Erythroblast (primary cell): Measurements from ENCODE around the gene PRR33.

Source experiments
- DNase-seq, 2 experiments: peaks; one replicate each; lab custom pipeline; 2025; lab: John Stamatoyannopoulos, UW
- GATA1 ChIP-seq: IDR thresholded peaks from 2 replicates; pipeline ENCODE4 v1.6.1; 2011; ENCODE audit warnings: low read depth, mild to moderate bottlenecking, control low read depth, low read length, moderate library complexity
- POLR2A ChIP-seq: IDR thresholded peaks from 2 replicates; pipeline ENCODE4 v1.6.1; 2011; ENCODE audit warnings: mild to moderate bottlenecking, low read length

PRR33 gene

DNA sequence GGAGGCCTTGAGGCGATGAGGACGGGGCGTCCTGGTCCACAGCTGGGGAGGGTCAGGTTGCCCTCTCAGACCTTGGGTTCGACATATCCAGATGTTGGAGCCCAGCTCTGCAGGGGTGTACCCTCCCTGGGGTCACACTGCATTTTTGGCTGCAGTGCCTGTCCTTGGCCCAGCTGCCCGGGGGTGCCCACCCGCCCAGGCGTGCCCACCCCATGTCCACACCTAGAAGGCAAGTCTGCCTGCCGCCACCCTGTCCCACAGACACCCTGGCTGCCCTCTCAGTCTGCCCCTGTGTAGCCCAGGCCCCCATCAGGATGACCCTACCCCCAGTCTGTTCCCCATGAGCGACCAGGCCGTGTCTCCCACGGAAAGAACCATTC, 35.8 kb downstream of the PRR33 start:
- TF ChIP-seq POLR2A (no peak), GATA1 (no peak)

DNA sequence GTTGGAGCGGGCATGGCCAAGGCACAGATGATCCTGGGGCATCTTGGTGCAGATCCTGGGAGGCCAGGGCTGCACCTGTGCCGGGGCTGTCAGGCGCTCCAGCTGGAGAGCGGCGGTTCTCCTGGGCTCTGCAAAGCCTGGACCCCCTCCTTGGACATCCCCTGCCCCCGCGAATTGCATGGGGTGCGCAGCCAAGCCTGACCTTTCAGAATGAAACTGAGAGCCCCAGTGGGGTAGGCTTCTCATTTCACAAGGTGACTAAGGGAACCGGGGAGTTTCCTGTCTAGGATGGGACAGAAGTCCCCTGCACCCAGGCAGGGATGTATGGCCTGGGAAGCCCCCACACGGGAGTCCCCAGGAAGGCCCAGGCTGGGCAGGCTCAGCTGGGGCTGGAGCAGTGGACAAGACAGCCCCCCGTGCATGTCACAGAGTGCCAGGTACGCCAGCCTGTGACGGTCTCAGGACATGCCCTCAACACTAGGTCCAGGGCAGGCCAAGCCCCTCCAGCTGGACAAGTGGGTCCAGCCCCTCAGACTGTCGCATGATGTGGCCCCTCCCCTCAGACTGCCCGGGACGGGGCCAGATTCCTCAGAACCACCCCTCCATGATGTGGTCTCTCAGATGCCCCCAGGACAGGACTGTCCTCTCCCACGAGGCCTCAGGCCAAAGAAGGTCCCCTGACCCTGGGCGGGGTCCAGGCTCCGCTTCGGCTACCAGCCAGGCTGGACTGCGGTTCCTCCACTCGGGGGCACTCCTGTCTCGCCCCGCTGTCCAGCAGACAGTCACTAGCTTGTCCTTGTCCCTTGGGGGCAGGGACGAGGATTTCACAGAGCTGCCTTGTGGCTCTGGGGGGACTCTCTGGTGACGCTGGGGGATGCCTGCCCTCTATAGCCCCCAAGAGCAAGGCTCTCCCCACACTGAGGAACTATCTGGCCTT, 36.5 kb downstream of the PRR33 start:
- TF ChIP-seq POLR2A (no peak), GATA1 (no peak)
- no peak for DNase-seq

More for the DNA sequence above, 35.8 kb downstream of the PRR33 start:
- no peak for DNase-seq

DNA sequence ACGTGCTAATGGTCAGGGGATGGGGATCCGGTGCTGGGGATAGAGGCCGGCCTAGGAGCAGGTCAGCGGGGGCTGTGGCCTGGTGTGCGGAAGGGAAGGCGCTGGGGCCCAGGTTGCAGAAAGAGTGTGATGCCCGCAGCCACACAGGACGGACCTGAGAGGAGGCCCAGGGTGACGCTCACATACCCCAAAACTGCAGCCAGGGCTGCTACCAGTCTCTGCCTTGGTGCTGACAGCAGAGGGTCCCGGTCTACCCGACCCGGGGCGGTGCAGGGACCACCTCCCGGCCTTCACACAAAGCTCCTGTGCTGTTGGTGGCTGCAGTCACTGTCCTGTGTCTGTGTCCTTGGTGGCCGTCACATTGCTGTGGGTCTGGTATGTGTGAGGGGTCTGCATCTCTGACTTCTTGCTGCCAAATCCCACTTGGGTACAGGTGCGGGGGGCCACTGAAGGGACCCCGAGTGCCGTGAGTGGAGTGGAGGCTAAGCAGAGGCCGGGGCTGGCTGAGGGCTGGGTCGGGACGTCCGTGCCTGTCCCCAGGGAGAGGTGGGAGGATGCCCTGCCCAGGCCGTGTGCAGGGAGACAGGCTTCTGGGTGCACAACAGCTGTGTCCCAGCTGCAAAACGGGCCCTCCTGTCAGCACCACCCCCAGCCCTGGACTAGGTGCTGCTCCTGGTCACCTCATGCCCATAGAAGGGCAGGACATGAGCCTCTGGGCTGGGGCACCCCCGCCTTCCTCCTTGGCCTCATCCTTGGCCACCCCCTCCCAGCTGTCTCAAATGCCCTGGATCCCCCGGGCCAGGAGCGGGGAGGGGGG, 37.4 kb downstream of the PRR33 start:
- DNase-seq = no peak
- TF ChIP-seq GATA1 (no peak), POLR2A (no peak)

DNA sequence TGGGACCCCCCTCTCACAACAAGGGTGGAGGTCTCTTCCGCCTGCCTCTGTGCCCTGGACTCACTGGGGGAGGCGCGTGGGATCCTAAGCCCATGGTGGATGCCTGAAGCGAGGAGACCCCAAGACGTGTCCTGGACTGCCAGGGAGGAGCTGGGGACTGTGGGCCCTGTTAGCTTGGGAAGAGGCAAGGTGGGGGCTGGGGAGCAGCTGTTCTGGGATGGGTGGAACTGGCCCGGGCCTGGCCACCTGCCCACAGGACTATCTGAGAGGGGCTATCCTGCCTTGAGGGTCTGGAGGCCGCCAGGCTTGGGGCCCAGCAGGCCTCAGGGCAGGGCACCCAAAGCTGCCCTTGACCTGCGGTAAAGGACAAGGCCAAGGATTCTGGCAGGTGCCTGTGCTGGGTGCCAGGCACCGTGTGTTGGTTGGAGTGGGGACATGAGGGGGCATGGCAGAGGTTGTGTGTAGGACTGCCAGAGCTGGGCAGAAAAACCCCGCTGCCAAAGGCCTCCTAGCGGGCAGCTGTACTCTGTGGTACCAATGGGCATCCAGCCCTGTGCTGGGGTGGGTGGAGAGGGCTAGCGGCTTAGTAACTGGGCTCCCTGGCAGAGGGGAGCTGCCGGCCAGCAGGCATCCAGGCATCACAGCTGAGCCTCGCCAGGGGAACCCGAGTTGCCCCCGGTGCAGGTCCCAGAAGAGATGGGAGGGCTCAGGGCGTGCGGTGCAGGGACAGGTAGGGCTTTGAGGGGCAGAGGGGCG, 38.1 kb downstream of the PRR33 start:
- DNase-seq = no peak
- no peak for TF ChIP-seq POLR2A
- TF ChIP-seq GATA1 = no peak

DNA sequence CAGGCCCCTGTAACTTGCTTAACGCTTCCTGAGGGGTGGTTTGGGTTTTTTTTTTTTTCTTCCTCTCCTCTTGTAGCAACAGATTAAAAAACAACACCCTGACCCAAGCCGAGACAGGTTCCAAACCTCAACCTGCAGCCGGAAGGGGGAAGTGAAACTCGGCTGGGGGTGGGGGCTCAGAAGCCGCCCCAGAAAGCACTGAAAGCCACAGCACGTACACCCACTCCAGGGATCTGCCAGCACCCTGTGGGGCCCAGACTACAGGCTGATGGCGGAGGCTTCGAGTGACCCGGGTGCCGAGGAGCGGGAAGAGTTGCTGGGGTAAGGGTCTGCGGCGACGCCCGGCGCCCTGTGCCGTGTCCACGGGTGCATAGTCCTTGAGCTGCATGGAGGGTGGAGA, 38.8 kb downstream of the PRR33 start, which contains the start of gene LSP1:
Gene LSP1, plus strand, starts transcription at position 208 of the 400 bp plus-strand sequence. Its CDS starts 61 bp downstream, at position 269.
- no peak for DNase-seq
- TF ChIP-seq GATA1 = no peak
- TF ChIP-seq POLR2A = no peak

DNA sequence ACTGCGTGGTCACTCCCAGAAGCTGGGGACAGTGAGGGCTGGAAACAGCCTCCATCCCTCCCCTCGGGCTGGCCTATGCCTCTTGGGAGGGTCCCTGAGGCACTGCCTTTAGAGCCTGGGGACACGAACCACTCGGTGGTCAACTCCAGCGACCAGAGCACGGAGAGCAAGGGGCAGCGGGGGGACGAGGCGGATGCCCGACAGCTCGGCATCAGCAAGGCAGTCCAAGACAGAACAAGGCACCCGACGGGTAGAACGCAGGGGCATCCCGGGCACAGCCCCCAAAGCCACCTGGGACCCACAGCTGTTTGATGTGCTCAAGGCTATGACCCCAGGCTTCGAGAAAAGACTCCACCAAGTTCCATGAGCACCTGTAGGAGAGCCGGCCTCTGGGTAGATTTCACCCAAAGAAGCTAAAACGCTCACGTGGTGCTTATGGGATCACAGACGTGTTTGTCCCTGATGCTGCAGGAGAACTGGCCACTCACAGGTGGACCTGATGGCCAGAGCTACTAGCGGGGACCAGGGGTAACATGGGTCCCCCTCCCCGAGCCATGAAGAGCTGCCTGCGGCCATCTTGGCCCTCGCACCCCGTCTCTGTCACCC, 39.3 kb downstream of the PRR33 start:
- no peak for DNase-seq
- TF ChIP-seq POLR2A (no peak), GATA1 (no peak)

DNA sequence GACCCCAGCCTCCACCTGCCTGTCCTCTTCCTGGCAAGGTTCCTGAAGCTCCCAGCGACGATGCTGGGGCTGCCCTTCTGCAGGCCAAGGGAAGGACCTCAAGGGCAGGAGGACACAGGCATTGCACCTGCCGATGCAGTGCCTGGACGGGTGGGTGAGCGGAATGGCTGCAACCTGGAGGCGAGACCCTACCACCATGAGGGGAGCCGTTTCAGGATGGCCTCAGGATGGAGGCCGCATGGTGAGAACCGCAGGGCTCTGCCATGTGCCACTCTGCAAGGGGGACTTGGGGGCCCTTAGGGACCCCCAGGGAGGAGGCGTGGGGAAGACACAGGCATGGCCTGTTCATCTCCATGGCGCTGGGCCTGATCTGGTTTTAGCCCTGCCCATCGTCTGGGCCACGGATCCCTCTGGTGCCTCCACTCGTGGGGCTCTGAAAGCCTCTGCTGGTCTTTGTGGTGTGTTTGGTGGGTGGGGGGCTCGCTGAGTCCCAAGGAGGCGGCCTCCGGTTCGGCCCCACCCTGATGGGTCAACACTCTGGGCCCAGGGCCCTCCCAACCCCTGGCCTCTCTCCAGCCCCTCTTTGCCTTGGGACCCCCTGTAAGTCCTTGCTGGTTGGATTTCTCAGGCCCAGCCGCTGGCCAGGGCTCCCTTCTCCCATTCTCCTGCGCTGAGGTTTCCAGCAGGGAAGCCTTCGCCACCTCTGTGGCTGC, 40.1 kb downstream of the PRR33 start:
- no peak for DNase-seq
- TF ChIP-seq GATA1 = no peak
- no peak for TF ChIP-seq POLR2A

DNA sequence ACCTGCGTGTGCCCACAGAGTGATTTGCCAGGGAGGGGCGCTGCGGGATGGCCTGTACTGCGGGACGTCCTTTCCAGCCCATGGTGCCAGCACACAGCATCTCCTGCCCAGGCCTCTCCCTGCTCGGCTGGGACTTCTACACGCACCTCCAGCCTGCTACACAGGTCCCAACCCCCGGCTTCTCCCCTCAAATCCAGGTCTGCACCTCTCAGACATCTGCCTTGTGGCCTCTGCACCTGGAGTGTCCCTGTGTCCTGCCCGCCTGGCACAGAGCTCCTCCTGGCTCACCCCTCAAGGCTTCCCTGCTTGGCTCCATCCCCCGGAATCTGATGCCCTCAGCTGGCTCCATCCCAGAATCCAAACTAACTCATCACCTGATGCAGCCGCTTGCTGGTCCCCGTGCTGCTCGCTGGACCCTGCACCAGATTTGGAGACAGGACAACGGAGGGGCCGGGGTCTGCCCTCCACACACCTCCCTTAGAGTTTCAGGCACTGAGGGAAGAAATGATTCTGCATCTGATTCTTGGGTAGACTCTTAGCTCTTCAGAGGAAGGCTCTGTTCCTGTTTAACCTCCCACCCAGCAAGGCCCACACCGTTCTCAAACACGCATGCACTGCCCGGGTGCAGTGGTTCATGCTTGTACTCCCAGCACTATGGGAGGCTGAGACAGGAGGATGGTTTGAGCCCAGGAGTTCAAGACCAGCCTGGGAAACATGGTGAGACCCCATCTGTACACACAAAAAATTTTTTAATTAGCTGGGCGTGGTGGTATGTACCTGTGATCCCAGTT, 42.9 kb downstream of the PRR33 start:
- TF ChIP-seq GATA1 (no peak), POLR2A (no peak)
- no peak for DNase-seq

DNA sequence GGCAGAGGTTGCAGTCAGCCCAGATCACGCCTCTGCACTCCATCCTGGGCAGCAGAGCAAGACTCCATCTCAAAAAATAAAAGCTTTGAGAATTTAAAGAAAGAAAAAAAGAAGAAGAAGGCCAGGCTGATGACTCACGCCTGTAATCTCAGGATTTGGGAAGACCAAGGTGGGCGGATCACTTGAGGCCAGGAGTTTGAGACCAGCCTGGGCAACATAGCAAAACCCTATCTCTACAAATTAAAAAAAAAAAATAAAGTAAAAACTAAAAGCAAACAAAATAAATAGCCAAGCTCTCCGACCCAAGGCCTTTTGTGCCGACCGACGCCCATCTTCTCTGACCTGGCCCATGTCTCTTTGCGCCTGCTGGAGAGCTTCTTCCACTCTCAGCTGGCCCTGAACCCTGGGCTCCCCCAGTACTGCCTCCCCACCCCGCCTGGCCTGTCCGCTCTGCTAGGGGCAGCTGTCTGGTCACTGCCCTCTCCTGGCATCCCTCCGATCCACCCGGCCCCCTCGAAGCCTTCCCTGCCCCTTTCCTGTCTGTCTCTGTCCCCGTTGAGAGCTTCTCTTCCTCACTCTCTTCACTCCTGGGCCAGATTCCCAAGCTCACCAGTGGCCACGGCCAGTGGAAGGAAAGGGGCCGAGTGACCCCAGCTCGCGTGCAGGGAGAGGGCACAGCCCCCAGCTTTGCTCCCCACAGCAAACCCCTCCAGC, 43.6 kb downstream of the PRR33 start:
- DNase-seq = no peak
- TF ChIP-seq POLR2A (no peak), GATA1 (no peak)

DNA sequence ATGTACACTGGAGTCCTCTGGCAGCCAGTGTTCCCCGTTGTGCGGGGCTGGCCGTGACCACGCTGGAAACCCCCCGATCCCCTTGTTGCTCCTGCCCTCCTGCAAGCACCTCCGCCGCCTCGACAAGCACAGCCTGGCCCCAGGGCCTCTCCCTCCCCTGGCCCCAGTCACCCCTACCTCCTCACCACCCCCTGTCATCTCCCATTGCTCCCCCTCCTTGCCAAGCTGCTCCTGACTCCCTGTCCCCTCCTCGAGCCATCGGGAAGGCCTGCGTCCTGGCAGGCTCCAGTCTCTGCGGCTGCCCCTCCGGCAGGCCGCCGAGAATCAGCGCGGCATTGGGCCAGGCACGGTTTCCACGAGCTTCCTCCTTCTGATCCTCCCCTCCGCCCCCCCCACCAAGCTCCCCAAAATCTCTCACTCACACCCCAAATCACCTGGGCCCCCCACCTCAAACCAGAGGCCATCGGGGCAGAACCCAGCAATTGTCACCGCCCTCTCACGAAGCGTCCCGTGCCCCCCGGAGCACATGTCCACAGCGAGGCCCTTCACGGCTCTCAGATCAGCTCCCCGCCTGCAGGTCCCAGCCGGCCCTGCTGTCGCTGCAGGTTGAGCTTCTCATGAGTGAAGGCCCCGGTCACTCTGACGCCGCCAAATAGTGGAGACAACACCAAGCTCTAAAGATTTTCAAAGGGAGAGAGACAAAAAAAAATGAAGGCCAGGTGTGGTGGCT, 44.5 kb downstream of the PRR33 start:
- DNase-seq = no peak
- TF ChIP-seq GATA1 = no peak
